Fibroblast of skin of scalp (primary cell): Measurements from ENCODE around the gene DAPL1. TPM values are rescaled to one million over a fixed set of nuclear protein-coding genes. Genes with fewer than 3 reads are reported as not detected.
A peak's percentile ranks its signal among the peaks of the same experiment; 100 is the strongest.

ENCODE experiments used
- DNase-seq: peaks from one replicate; pipeline ENCODE4 v3.0.0-alpha.2; 2013
- polyA plus RNA-seq, 2 experiments: library from polyadenylated mRNA; unstranded; fragments of 120-200 nt; gene quantifications; one replicate each; pipeline ENCODE4 v1.2.1, GENCODE V29; 2013; ENCODE audit not compliant: insufficient read length in 2 of 2

DAPL1 gene
- polyA plus RNA-seq (2013, experiment 1 of 2; ENCODE audit: insufficient read length) = not detected
- not detected for polyA plus RNA-seq (2013, experiment 2 of 2; ENCODE audit: insufficient read length)

- no peak for DNase-seq
Measured at GRCh38 chr2:158795195-158795924, at the start of gene DAPL1. DAPL1 (plus strand) TSS chr2:158795317; CDS start chr2:158795373, 56 bp downstream.

- no peak for DNase-seq
Measured at GRCh38 chr2:158745866-158746382, 49.2 kb upstream of the DAPL1 start.

GRCh38 chr2:158746488-158746887, 48.6 kb upstream of the DAPL1 start:
- no peak for DNase-seq

- no peak for DNase-seq
Measured at GRCh38 chr2:158747281-158747680, 47.8 kb upstream of the DAPL1 start.

GRCh38 chr2:158748926-158749590, 46.1 kb upstream of the DAPL1 start:
- DNase-seq = no peak

GRCh38 chr2:158750458-158751125, 44.5 kb upstream of the DAPL1 start:
- DNase-seq = no peak

GRCh38 chr2:158753641-158754611, 41.2 kb upstream of the DAPL1 start:
- peak; percentile 59 for DNase-seq

GRCh38 chr2:158755310-158756087, 39.6 kb upstream of the DAPL1 start:
- DNase-seq = no peak

- DNase-seq = peak; percentile 20
Measured at GRCh38 chr2:158756331-158756730, 38.8 kb upstream of the DAPL1 start.

- no peak for DNase-seq
Measured at GRCh38 chr2:158756976-158757375, 38.1 kb upstream of the DAPL1 start.

- no peak for DNase-seq
Measured at GRCh38 chr2:158760887-158761286, 34.2 kb upstream of the DAPL1 start.

- DNase-seq = peak; percentile 54
Measured at GRCh38 chr2:158761621-158762020, 33.5 kb upstream of the DAPL1 start.

- DNase-seq = no peak
Measured at GRCh38 chr2:158762336-158762735, 32.8 kb upstream of the DAPL1 start.

- DNase-seq = no peak
Measured at GRCh38 chr2:158766524-158766923, 28.6 kb upstream of the DAPL1 start.

- no peak for DNase-seq
Measured at GRCh38 chr2:158772306-158773078, 22.6 kb upstream of the DAPL1 start.

GRCh38 chr2:158773121-158773520, 22.0 kb upstream of the DAPL1 start:
- DNase-seq = no peak

GRCh38 chr2:158774681-158775080, 20.4 kb upstream of the DAPL1 start:
- DNase-seq = no peak

- DNase-seq = no peak
Measured at GRCh38 chr2:158775273-158776027, 19.7 kb upstream of the DAPL1 start.

GRCh38 chr2:158776231-158776630, 18.9 kb upstream of the DAPL1 start:
- DNase-seq = no peak

GRCh38 chr2:158777077-158777476, 18.0 kb upstream of the DAPL1 start:
- no peak for DNase-seq
